DMS153 (cell line): ENCODE measurements around the gene DLG2.
"Not testable (repeated sequence)": the region's sequence is repeated elsewhere in the genome, so short reads cannot be mapped to it uniquely, and the experiment has no call there.

Experiments
- DNase-seq: peaks from one replicate; lab custom pipeline; 2025; lab: John Stamatoyannopoulos, UW

Gene DLG2

DNA sequence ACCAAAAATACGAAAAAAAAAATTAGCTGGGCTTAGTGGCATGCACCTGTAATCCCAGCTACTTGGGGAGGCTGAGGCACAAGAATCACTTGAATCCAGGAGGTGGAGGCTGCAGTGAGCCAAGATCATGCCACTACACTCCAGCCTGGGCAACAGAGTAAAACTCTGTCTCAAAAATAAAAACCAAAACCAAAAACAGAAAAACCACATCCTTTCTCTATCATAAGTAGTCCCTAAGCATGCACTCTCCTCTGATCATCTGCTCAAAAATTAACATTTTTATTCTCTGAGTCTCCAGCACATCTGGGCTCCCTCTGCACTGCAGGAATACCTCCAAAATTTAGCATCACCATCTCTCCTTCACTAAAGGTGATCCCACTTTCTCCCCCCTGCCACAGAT, 516.9 kb downstream of the DLG2 start:
- not testable (repeated sequence) for DNase-seq

GRCh38 chr11:85109141-85109540, 518.0 kb downstream of the DLG2 start:
- no peak for DNase-seq

GRCh38 chr11:85105868-85106267, 521.3 kb downstream of the DLG2 start:
- DNase-seq: no peak

DNA sequence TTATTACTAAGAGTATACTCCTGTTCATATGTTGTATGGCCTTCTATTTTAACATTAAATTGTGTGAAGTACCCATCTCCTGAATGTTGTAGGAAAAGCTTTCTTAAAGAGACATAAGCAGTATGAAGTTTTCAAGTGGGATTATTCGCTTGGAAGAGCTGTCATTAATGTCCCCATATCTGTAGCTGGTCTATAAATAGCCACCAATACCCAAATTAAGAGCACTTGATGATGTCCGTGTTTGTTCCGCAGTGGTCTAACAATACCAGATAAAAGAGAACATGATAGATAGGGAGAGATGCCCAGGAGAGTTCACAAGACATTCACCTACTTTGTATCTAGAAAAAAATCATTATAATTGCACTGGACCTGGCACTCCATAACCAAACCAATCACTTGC, 527.6 kb downstream of the DLG2 start:
- DNase-seq: no peak

- no peak for DNase-seq
Measured at GRCh38 chr11:85098996-85099395, 528.1 kb downstream of the DLG2 start.

- DNase-seq: no peak
Measured at GRCh38 chr11:85096939-85097338, 530.2 kb downstream of the DLG2 start.

- DNase-seq: no peak
Measured at GRCh38 chr11:85095239-85095638, 531.9 kb downstream of the DLG2 start.

GRCh38 chr11:85094795-85095194, 532.3 kb downstream of the DLG2 start:
- DNase-seq: no peak

- no peak for DNase-seq
Measured at GRCh38 chr11:85089654-85090053, 537.5 kb downstream of the DLG2 start.

GRCh38 chr11:85088286-85088685, 538.9 kb downstream of the DLG2 start:
- DNase-seq: no peak

DNA sequence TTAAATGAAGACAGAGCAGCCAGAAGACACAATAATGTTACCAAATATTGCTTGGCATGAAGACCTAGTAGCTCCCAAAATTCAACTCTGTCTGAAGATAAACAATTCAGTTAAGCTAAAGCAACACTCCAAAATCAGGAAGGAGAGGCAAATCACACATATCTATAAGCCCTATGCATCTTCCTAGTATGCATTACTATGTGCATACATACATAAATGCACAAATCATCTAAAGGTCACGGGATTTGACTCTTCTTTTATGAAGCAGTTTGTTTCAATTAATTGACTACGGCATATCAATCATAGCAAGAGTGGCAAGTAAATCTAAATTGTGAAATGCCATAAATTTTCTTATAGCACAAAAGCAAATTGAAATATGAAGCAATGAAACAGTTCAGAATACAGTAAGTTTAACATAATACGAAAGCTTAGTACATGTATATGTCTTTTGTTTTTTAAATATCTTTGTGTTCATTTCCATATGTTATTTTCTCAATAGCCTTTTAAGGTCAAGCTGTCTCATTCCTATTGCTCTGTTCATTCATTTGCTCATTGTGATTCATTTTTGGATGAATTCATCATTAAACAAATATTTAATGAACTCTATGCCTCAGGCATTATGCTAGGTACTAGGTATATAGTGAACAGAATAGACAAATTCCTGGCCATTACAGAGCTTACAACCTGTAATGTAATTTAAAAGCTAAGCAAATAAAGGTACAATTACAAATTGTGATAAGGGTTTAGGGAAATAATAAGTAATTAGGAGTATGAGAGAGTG, 540.5 kb downstream of the DLG2 start:
- DNase-seq: no peak

DNA sequence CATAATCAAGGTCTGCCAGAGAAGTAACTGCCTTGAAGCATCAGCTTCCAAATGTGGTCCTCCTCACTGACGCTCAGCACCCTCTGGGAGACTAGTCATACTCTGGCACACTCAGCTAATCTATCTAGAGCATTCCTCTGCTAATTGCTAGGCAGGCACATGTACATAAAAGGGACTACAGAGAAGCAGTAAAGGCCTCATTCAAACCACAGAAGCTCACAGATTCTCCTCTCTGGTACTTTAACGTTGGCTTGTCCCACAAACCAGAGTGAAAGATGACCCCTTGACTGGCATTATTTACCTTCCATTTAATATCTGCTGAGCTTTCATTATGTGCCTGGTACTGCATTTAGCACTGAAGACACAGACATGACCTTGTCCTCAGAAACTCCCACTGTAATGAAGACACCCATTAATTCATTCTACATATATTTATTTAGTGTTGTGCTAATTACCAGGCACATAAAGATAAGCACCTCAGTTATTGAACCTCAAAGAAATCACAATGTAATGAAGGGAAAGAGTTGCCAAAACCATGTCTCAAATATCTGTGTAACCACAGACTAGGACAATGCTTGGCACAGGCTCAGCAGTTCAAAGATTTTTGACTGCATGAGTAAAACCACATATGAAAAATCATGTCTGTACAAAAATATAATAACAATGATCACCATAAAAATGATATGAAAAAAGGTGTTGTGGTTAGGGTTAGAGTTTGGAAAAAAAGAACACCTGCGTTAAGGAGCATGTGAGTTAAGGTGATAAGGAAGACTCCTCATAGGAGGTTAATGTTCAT, 550.4 kb downstream of the DLG2 start:
- peak; percentile 15 for DNase-seq

- DNase-seq: no peak
Measured at GRCh38 chr11:85062659-85063058, 564.5 kb downstream of the DLG2 start.

- no peak for DNase-seq
Measured at GRCh38 chr11:85052636-85053035, 574.5 kb downstream of the DLG2 start.

GRCh38 chr11:85048801-85049200, 578.3 kb downstream of the DLG2 start:
- no peak for DNase-seq

DNA sequence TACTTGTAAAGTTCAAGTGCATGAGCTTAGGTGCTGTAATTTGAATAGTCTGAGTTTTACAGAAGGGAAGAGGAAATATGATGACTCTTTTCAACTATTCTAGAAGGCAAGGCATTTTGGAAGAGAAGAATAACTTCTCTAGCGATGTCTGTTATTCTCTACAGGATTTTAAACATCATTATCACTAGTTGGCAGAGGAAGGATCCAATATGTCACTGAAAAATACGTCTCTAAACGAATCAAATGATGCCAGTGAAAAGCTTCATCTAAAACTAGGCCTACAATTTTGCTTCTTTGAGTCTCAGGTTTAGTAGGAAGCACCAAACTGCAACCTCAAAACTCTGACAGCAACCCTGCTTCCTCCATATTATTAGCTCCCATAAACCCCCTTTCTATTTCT, 581.4 kb downstream of the DLG2 start:
- no peak for DNase-seq

GRCh38 chr11:85044911-85045310, 582.2 kb downstream of the DLG2 start:
- DNase-seq: no peak

DNA sequence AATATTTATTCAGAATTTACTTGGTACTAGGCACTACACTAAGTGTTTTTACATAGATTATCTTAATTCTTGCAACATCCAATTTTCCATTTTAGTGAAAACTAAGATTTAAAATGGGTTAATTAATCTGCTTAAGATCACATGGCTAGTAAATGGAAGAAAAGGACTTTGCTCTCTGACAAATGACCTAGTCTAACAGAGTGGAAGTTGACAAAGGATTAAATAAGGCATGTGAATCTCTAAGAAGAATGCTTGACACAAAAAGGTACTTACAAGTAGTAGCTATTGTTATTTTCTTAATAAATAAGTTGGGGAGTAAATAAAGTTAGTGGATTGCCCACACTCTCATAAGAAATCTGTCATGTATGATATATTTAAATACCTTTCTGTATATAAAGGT, 584.8 kb downstream of the DLG2 start:
- no peak for DNase-seq

DNA sequence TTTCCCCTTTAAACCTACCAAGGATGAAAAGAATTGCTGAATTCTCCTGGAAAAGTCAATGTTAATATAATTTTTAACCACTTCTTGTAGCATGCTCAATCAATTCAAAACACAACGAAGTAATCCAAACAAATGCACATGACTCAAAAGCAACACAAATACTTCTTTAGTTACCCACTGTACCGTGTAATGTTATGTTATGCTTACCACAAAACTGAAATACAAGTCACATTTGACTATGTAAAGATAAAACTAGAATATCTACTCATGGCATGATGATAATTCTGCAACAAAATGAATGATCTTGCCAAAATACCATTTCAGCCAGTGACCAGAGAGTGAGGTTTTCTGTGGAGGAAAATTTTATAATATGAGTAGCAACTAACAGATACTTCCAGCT, 587.0 kb downstream of the DLG2 start:
- no peak for DNase-seq

GRCh38 chr11:85029964-85030363, 597.2 kb downstream of the DLG2 start:
- peak; percentile 17 for DNase-seq

GRCh38 chr11:85028329-85029101, 598.6 kb downstream of the DLG2 start:
- no peak for DNase-seq

- no peak for DNase-seq
Measured at GRCh38 chr11:85027346-85027745, 599.8 kb downstream of the DLG2 start.

DNA sequence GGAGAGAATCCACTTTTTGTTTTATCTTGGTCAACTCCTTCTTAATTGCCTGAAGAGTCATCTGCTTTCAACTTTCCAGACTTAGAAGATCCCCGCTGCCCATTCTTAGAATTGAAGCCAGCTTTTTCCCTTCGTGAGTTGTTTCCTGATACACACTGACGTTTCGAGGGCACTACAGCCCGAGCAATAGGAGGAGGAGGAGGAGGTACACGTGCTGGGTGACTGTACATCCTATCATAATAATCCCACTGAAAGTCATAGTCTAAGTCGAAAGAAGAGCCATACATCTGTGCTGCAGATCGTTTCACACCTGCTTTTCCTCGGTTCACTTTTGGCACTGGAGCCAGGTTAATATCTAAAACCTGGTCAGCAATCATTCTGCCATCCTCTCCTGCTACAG, 606.1 kb downstream of the DLG2 start:
- DNase-seq: no peak
